Peyer's patch (tissue), 4 donors: Measurements from ENCODE around the gene TIGD1.

Experiments used
- POLR2A ChIP-seq, 2 donors: fragments of 450-650 bp; IDR thresholded peaks; one replicate each; pipeline ENCODE4 v1.5.1; 2017; ENCODE audit warnings: antibody characterized with exemption in 2 of 2, mild to moderate bottlenecking in 2 of 2, moderate library complexity in 2 of 2
- TF ChIP-seq, protein P1 (sequence below), 6 experiments: fragments of 450-650 bp in 4 of 6; fragments of 200-600 bp in 2 of 6; sonication (generic) in 1 of 6; IDR thresholded peaks; one replicate each; pipeline ENCODE4 v1.5.1; 2017 to 2019; ENCODE audit warnings: antibody characterized with exemption in 6 of 6, mild to moderate bottlenecking in 3 of 6, moderate library complexity in 1 of 6

DNA sequence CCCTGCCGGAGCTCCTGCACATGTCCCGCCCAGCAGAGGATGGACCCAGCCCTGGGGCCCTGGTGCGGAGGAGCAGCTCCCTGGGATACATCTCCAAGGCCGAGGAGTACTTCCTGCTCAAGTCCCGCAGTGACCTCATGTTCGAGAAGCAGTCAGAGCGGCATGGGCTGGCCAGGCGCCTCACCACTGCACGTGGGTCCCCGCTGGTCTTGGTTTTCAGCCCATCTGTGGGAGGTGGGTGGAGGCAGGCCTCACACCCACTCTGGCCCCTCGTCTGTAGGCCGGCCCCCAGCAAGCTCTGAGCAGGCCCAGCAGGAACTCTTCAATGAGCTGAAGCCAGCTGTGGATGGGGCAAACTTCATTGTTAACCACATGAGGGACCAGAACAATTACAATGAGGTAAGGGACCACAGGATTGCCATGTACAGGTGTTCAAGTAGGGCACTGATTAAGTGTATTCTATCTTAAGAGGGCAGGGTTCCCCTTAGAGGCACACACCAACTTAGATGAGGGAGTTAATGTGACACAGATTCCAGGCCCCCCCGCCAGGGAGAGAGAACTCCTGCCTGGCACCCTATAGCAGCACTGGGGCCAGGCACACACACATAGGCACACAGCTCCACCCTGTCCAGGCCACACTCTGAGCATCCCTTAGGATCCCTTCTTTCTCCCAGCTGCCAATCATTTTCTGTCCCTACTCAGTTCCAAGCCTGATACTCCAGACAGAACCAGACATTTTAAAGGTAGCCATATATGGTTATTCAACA, 16.2 kb downstream of the TIGD1 start:
- TF ChIP-seq, protein P1, sequence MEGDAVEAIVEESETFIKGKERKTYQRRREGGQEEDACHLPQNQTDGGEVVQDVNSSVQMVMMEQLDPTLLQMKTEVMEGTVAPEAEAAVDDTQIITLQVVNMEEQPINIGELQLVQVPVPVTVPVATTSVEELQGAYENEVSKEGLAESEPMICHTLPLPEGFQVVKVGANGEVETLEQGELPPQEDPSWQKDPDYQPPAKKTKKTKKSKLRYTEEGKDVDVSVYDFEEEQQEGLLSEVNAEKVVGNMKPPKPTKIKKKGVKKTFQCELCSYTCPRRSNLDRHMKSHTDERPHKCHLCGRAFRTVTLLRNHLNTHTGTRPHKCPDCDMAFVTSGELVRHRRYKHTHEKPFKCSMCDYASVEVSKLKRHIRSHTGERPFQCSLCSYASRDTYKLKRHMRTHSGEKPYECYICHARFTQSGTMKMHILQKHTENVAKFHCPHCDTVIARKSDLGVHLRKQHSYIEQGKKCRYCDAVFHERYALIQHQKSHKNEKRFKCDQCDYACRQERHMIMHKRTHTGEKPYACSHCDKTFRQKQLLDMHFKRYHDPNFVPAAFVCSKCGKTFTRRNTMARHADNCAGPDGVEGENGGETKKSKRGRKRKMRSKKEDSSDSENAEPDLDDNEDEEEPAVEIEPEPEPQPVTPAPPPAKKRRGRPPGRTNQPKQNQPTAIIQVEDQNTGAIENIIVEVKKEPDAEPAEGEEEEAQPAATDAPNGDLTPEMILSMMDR (IDR thresholded peaks at IDR 0.05), result no peak
- TF ChIP-seq POLR2A (IDR thresholded peaks at IDR 0.05), result no peak
